ENCODE data around the gene UCHL3.

- TF ChIP-seq CTCF (conservative IDR thresholded peaks at IDR 0.05; ENCODE audit: low read length) (no peak), EZH2phosphoT487 (IDR thresholded peaks at IDR 0.05; ENCODE audit: borderline replicate concordance) (no peak)
These were observed 79.2 kb downstream of the UCHL3 start for GRCh38 chr13:75628801-75629200.

Data from Loucy (cell line).